CD4-positive, CD25-positive, alpha-beta regulatory T cell (primary cell): Measurements from ENCODE around the gene LKAAEAR1. TPM values are rescaled to one million over a fixed set of nuclear protein-coding genes. Genes with fewer than 3 reads are reported as not detected.
A peak's percentile ranks its signal among the peaks of the same experiment; 100 is the strongest.

Experiments used
- ATAC-seq, 2 donors: fragments of 150-1000 bp; cut with Tn5 transposase; one replicate each; pipeline ENCODE4 v1.10.0; 2021; ENCODE audit warnings: low read depth in 2 of 2, moderate number of reproducible peaks in 2 of 2, moderate library complexity in 1 of 2
- DNase-seq, 3 donors: peaks; one replicate each; pipeline versions ENCODE4 v3.0.0 to v3.0.0-alpha.2; 2012 to 2022; ENCODE audit warnings: mixed read lengths in 1 of 3
- H3K27ac ChIP-seq: one replicate; pipeline ENCODE4 v1.7.0; 2013; ENCODE audit warnings: mild to moderate bottlenecking, low read length; ENCODE audit not compliant: insufficient read depth, poor library complexity, severe bottlenecking
- H3K27me3 ChIP-seq: one replicate; pipeline ENCODE4 v1.7.0; 2013; ENCODE audit warnings: low read length; ENCODE audit not compliant: control insufficient read depth, insufficient read depth
- H3K36me3 ChIP-seq: one replicate; pipeline ENCODE4 v1.7.0; 2013; ENCODE audit warnings: mild to moderate bottlenecking, low read length, moderate library complexity; ENCODE audit not compliant: control insufficient read depth, insufficient read depth
- H3K4me1 ChIP-seq: 2 replicates; pipeline ENCODE4 v1.7.0; 2013; ENCODE audit warnings: mild to moderate bottlenecking, low read length; ENCODE audit not compliant: insufficient read depth, control insufficient read depth, poor library complexity, severe bottlenecking
- H3K4me3 ChIP-seq: one replicate; pipeline ENCODE4 v1.7.0; 2013; ENCODE audit warnings: low read depth, mild to moderate bottlenecking, low read length, moderate library complexity
- H3K9me3 ChIP-seq, 2 experiments: 1 replicate in 1 of 2; 2 replicates in 1 of 2; pipeline ENCODE4 v1.7.0; 2013; ENCODE audit warnings: low read length in 2 of 2, mild to moderate bottlenecking in 1 of 2, moderate library complexity in 1 of 2; ENCODE audit not compliant: control insufficient read depth in 2 of 2
- H3K27ac Mint-ChIP-seq, 3 donors: one replicate each; pipeline ENCODE4 v1.8.0; 2020 to 2022; ENCODE audit warnings: mild to moderate bottlenecking in 3 of 3, mixed read lengths in 3 of 3, moderate library complexity in 2 of 3
- H3K27me3 Mint-ChIP-seq: one replicate; pipeline ENCODE4 v1.8.0; 2022; ENCODE audit warnings: mild to moderate bottlenecking, mixed read lengths
- H3K36me3 Mint-ChIP-seq: one replicate; pipeline ENCODE4 v1.8.0; 2020; ENCODE audit warnings: mixed read lengths
- H3K4me1 Mint-ChIP-seq, 4 donors: one replicate each; pipeline ENCODE4 v1.8.0; 2020 to 2022; ENCODE audit warnings: mixed read lengths in 4 of 4, mild to moderate bottlenecking in 1 of 4
- H3K4me3 Mint-ChIP-seq, 4 donors: one replicate each; pipeline ENCODE4 v1.8.0; 2020 to 2022; ENCODE audit warnings: mild to moderate bottlenecking in 4 of 4, mixed read lengths in 4 of 4, moderate library complexity in 3 of 4
- H3K9me3 Mint-ChIP-seq, 7 donors: one replicate each; pipeline ENCODE4 v1.8.0; 2020 to 2022; ENCODE audit warnings: mixed read lengths in 7 of 7, mild to moderate bottlenecking in 3 of 7, moderate library complexity in 2 of 7
- polyA plus RNA-seq, 4 donors: library from polyadenylated mRNA; unstranded; fragments of 300-500 nt; fragmentation: Illumina TruSeq; gene quantifications; one replicate each; pipeline ENCODE4 v1.2.3, GENCODE V29; 2021
- total RNA-seq: library from RNA; stranded (reverse); gene quantifications from one replicate; pipeline ENCODE4 v1.2.3, GENCODE V29; 2022

The LKAAEAR1 gene
- total and polyA plus RNA-seq, 5 donors from 2014 or later, result 0.42 to 1.4 TPM; not detected in 3

- H3K9me3 ChIP-seq, result peaks cover 0 to 6% of the 10 kb centered on the region in 2 experiments
- no peak overlapping the region for H3K27ac ChIP-seq
- ATAC-seq (peak; percentile 38 to 56), DNase-seq (peak; percentile 54 to 71 (median 55))
- H3K4me3 ChIP-seq, result no peak overlapping the region
- H3K27me3 ChIP-seq, result peaks cover 4% of the 10 kb centered on the region
- peaks cover 0 to 37% (median 11%) of the 10 kb centered on the region in 4 donors for H3K4me1 Mint-ChIP-seq
- H3K27me3 Mint-ChIP-seq, result peaks cover 31% of the 10 kb centered on the region
- peaks cover 39% of the 10 kb centered on the region for H3K4me1 ChIP-seq
- H3K27ac Mint-ChIP-seq, result peak overlapping the region in 1 of 3 donors; percentile 20
- H3K36me3 Mint-ChIP-seq, result peaks cover 3% of the 10 kb centered on the region
- H3K9me3 Mint-ChIP-seq, result peaks cover 0 to 9% (median 2%) of the 10 kb centered on the region in 7 donors
- no peaks in the 10 kb centered on the region for H3K36me3 ChIP-seq
- H3K4me3 Mint-ChIP-seq, result peak overlapping the region; percentile 72 to 94 (median 82)
Observed at GRCh38 chr20:64083378-64083803, 807 bp downstream of the LKAAEAR1 start.

DNA sequence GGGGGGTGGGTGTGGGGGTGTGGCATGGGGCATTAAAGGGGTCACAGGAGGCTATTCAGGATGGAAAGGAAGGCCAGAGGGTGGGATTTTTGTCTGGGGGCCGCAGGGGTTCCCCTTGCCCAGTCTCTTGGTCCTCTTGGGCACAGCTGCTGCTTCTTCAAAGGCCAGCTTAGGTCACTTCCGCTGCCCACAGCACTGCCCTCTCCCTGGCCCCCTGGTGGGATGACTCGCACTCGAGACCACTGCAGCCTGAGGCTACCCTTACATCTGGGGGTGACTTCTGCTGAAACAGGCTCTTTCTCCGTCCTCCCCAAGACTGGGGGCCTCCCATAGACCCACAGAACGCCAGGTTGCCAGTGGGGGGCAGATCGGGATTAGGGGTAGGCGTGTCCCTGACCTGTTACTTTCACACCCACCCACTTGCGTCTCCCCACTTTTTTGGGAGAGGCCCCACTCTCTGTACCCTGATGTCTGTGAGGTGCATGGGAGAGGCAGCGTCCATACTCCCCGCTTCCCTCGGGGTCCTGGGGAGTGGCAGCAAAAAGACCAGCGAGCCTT is 1.3 kb downstream of the LKAAEAR1 start:
- ATAC-seq (no peak), DNase-seq (no peak)
- Histone ChIP-seq H3K36me3 (no peaks in the 10 kb centered on the region), H3K4me1 (peaks cover 44% of the 10 kb centered on the region), H3K9me3 (peaks cover 0 to 6% of the 10 kb centered on the region in 2 experiments), H3K27me3 (peaks cover 4% of the 10 kb centered on the region), H3K27ac (no peak overlapping the region), H3K4me3 (no peak overlapping the region)
- H3K9me3 Mint-ChIP-seq, result peaks cover 0 to 5% (median 0%) of the 10 kb centered on the region in 7 donors
- peaks cover 27% of the 10 kb centered on the region for H3K27me3 Mint-ChIP-seq
- peak overlapping the region; percentile 72 to 94 (median 82) for H3K4me3 Mint-ChIP-seq
- peak overlapping the region in 1 of 3 donors; percentile 20 for H3K27ac Mint-ChIP-seq
- no peaks in the 10 kb centered on the region for H3K36me3 Mint-ChIP-seq
- H3K4me1 Mint-ChIP-seq, result peaks cover 0 to 38% (median 12%) of the 10 kb centered on the region in 4 donors

DNA sequence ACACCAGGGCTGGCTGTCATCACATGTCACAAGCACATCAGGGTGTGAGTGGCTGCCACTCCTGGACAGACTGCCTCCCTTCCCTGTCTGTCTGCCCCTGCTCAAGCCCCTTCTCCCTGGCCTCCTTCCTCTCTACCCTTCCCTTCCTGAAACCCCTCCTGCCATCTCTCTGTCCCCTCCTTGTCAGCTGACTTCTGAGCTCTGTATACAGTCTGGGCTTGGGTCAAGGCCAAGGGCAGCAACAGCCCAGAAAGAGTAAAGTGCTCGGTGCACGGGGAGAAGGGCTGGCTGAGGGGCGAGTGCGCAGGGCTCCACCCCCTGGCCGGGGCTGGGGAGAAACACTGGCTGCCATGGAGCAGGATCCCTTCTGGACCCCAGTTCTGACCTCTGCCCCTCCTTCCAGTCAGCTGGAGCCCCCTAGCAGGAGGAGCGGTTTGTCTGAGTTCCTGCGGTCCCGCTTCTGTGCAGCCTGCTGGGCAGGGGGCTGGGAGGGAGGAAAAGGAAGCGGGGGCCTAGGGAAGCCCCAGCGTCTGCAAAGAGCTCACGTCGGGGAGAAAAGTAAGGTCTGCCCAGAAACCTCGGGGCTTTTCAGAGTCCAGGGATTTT is 2.0 kb downstream of the LKAAEAR1 start:
- no peaks in the 10 kb centered on the region for H3K9me3 ChIP-seq
- DNase-seq (no peak), ATAC-seq (no peak)
- H3K27ac ChIP-seq, result no peak overlapping the region
- H3K27me3 ChIP-seq, result peaks cover 4% of the 10 kb centered on the region
- Mint-ChIP-seq H3K4me3 (peak overlapping the region; percentile 64 to 94 (median 84)), H3K36me3 (no peaks in the 10 kb centered on the region), H3K27me3 (peaks cover 27% of the 10 kb centered on the region), H3K4me1 (peaks cover 0 to 42% (median 12%) of the 10 kb centered on the region in 4 donors), H3K27ac (no peak overlapping the region), H3K9me3 (peaks cover 0 to 4% (median 0%) of the 10 kb centered on the region in 7 donors)
- H3K36me3 ChIP-seq, result no peaks in the 10 kb centered on the region
- H3K4me3 ChIP-seq, result no peak overlapping the region
- peaks cover 51% of the 10 kb centered on the region for H3K4me1 ChIP-seq

GRCh38 chr20:64081624-64081964 is 2.6 kb downstream of the LKAAEAR1 start:
- H3K4me3 Mint-ChIP-seq, result peak overlapping the region; percentile 64 to 94 (median 84)
- Histone ChIP-seq H3K4me1 (peaks cover 57% of the 10 kb centered on the region), H3K9me3 (no peaks in the 10 kb centered on the region), H3K36me3 (no peaks in the 10 kb centered on the region), H3K27me3 (peaks cover 4% of the 10 kb centered on the region), H3K27ac (no peak overlapping the region), H3K4me3 (no peak overlapping the region)
- peaks cover 27% of the 10 kb centered on the region for H3K27me3 Mint-ChIP-seq
- DNase-seq, result no peak
- no peaks in the 10 kb centered on the region for H3K36me3 Mint-ChIP-seq
- peaks cover 0 to under 1% (median 0%) of the 10 kb centered on the region in 7 donors for H3K9me3 Mint-ChIP-seq
- ATAC-seq, result no peak
- no peak overlapping the region for H3K27ac Mint-ChIP-seq
- peaks cover 0 to 44% (median 12%) of the 10 kb centered on the region in 4 donors for H3K4me1 Mint-ChIP-seq

- H3K27me3 ChIP-seq, result peaks cover 4% of the 10 kb centered on the region
- DNase-seq, result no peak
- Mint-ChIP-seq H3K36me3 (no peaks in the 10 kb centered on the region), H3K27ac (peak overlapping the region in 2 of 3 donors; percentile 75 to 90), H3K4me1 (peaks cover 0 to 50% (median 12%) of the 10 kb centered on the region in 4 donors), H3K27me3 (peaks cover 27% of the 10 kb centered on the region), H3K4me3 (peak overlapping the region; percentile 83 to 94 (median 88)), H3K9me3 (no peaks in the 10 kb centered on the region)
- peaks cover 62% of the 10 kb centered on the region for H3K4me1 ChIP-seq
- H3K9me3 ChIP-seq, result no peaks in the 10 kb centered on the region
- no peak for ATAC-seq
- peaks cover 2% of the 10 kb centered on the region for H3K36me3 ChIP-seq
- peak overlapping the region; percentile 68 for H3K27ac ChIP-seq
- no peak overlapping the region for H3K4me3 ChIP-seq
Observed at GRCh38 chr20:64080813-64081623, 3.2 kb downstream of the LKAAEAR1 start.

- Histone ChIP-seq H3K27me3 (peaks cover 1% of the 10 kb centered on the region), H3K9me3 (no peaks in the 10 kb centered on the region), H3K4me3 (peak within 1 kb of the TSS; percentile 78), H3K27ac (peak within 1 kb of the TSS; percentile 68), H3K36me3 (peaks cover 3% of the 10 kb centered on the region), H3K4me1 (peaks cover 62% of the 10 kb centered on the region)
- peaks cover 0 to 53% (median 12%) of the 10 kb centered on the region in 4 donors for H3K4me1 Mint-ChIP-seq
- H3K36me3 Mint-ChIP-seq, result no peaks in the 10 kb centered on the region
- peak in 1 of 3 donors; percentile 57 for DNase-seq
- peak; percentile 23 to 32 for ATAC-seq
- H3K27me3 Mint-ChIP-seq, result peaks cover 23% of the 10 kb centered on the region
- H3K27ac Mint-ChIP-seq, result peak within 1 kb of the TSS; percentile 75 to 98 (median 90)
- H3K4me3 Mint-ChIP-seq, result peak within 1 kb of the TSS; percentile 92 to 98 (median 96)
- H3K9me3 Mint-ChIP-seq, result no peaks in the 10 kb centered on the region
Observed at GRCh38 chr20:64080013-64080812, 4.0 kb downstream of the LKAAEAR1 start, which contains the start of gene OPRL1. Gene OPRL1, plus strand, starts transcription at chr20:64080082. Its CDS starts 12,639 bp downstream, at chr20:64092721.
